NCI-H2196 treated with DMSO at 0.1 percent for 48 hours (cell line): ENCODE data around the gene NBPF1.
"Not testable (repeated sequence)": the region's sequence is repeated elsewhere in the genome, so short reads cannot be mapped to it uniquely, and the experiment has no call there.

ENCODE experiments used
- DNase-seq: peaks from one replicate; lab custom pipeline; 2025; ENCODE audit not compliant: unreplicated experiment; lab: John Stamatoyannopoulos, UW

Gene NBPF1

DNA sequence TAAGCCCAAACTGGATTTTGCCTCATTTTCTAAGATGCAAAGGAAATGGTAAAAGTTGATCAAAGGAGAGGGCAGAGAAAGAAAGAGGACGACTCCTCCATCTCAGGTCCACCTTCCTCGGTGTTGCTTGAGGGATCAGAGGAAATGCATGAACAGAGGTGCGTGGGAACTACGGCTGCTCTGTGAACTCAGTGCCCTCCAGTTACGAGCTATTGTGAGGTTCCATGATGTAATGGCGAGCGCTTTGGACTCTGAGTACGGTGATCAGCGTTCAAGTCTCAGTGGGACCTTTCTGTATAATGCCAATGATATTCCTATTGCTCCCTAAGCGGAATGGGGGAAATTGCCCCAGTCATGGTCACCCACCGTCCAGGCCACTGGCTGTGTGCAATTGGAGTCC lies 60.1 kb downstream of the NBPF1 start:
- DNase-seq = not testable (repeated sequence)

DNA sequence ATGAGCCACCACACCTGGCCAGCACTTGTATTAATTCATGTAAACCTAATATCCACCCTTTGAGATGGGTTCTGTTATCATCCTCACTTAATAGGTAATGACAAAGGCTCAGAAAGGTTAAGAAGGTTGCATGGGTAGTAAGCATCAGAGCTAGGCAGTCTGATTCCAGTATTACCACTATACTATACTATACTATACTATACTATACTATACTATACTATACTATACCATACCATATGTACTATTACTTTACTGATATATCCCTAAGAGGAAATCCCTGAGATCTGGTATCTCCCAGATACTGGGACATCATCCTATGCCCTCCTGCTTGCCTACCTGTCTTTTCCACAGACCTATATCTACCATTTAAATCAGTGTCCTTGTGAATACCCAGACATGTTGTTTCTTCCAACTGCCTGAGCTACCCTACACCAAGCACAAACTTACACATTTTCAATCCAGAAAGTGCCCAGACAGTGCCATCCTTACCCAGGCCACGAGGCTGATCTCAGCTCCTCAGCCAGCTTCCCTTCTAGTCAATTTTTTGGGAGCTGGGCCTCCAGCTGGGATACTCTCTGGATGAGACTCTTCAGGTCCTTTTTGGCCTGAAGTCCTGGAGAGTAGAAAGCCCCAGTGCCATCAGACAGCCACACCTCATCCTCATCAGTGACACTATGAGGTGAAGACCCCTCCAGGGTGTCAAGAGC lies 63.0 kb downstream of the NBPF1 start:
- not testable (repeated sequence) for DNase-seq

DNA sequence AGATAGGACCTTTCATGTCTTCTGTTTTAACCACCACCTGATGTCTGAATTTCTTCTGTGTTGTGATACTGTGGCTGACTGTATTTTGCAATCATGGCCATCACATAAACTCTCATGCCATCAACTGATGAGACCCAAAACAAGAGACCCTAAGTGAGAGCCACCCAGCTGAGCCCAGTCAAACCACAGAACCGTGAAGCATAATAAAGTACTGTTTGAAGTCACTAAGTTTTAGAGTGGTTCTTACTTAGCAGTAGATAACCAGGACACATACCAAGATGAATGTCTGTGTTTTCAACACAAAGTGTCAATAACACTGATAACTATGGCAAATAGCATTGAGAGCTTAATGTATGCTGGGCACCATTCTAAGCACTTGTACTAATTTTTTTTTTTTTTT lies 63.8 kb downstream of the NBPF1 start:
- not testable (repeated sequence) for DNase-seq

DNA sequence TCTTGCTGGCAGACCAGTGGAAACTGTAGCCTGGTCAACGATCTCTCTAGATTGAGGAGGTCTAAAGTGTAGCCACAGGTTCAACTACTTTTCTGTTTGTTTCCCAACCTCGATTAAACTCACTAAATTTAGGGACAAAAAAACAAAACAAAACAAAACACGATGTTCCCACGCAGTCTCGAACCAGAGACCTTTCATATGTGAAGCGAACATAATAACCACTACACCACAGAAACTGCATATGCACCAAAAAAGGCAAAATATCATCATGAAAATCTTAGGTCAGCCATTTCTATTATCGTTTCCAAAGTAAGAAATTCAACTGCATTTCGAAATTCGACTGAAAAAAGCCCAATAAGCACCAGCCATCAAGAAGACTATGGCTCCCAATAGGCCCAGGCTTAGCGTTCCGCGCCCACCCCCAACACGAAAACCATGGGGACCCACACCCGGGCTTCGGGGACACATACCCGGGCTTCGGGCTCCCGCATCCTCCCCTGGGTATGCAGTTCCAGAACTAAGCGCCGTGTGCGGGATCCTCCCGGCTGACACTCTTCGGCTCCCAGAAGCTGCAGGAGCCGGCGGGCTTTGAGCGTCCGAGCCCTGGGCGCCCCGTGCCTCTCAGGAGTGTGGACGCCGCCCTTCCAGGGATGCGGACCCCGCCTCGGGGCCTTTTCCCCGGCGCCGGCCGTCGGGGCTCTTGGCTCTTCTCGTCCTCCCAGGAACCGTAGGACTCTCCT lies 65.7 kb downstream of the NBPF1 start:
- DNase-seq = not testable (repeated sequence)

DNA sequence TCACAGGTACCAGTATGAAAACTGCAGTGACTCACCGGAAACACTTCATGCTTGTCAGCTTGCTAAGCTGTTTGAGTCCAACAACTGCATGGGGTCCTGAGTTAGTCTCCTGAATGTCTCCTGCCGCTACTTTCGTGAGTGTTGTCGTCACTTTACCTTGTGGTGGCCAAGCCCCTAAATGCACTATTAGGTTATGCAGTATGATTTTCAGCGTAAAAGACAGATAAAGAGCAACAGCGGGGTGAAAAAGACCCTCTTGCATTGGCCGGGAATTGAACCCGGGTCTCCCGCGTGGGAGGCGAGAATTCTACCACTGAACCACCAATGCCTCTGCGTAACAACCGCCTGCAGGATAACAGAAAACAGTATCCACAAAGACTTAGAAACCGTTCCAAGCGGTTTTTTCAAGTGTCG lies 67.7 kb downstream of the NBPF1 start:
- not testable (repeated sequence) for DNase-seq

DNA sequence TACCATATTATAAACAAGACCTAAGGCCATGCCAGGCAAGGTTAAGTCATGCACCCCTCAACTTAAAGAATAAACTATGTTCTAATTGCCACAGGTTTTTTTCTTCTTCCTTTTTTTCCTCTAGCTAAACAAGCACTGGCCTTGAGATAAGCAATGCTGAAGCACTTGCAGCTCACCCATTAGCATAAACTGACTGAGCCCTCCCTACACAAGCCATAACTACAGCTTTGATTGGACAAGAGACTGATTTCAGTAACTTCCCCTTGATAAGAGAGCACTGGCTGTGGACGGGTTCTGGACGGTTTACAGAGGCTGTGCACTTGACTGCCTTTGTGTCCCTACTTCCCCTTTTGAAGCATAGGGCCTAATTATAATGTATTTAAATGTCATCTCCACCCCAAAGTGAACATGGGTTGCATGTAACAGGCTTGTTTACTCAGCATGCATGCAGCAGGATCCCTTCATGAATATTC lies 72.9 kb downstream of the NBPF1 start:
- DNase-seq = not testable (repeated sequence)

DNA sequence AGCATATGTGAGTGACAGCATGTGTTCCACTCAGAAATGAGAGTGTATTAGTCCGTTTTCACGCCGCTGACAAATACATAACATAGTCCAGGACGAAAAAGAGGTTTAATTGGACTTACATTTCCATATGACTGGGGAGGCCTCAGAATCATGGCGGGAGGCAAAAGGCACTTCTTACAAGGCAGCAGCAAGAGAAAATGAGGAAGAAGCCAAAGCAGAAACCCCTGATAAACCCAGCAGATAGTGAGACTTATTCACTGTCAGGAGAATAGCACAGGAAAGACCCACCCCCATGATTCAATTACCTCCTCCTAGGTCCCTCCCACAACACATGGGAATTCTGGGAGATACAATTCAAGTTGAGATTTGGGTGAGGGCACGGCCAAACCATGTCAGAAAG lies 75.8 kb downstream of the NBPF1 start:
- not testable (repeated sequence) for DNase-seq

DNA sequence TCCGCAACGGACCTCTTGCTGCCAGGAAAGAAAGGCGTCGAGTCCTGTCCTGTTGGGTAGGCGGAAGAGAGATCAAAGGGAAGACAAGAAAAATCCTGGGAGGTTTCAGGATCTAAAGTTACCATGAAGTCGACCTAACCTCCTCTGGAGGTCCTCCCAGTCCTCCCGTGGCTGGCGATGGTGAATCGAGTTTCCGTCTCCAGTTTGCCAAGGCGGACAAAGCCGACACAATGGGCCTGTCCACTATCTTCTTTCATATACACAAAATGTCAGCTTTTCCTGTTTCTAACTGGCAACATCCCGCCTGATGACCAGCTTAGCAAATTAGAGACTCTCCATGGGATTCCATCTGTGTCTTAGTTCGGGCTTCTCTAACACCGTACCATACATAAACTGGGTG lies 76.6 kb downstream of the NBPF1 start:
- DNase-seq = not testable (repeated sequence)

DNA sequence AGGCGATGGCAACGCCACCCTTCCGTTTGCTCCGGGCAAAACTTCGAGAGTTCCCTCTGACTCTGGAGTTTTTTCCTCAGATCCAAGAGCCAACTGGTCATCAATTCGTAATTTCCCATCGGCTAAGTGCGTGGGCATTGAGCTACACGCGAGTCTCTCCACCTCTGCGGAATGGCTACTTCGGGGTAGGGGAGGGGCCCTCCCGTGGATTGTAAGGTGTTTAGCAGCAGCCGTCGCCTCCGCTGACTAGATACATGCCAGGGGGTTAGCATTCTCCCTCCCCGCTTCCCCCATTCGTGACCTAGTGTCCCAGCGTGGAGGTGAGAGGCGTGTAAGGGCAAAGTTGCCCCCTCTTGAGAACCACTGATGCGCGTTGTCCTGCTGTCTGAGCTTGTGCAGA lies 77.5 kb downstream of the NBPF1 start:
- DNase-seq = not testable (repeated sequence)

DNA sequence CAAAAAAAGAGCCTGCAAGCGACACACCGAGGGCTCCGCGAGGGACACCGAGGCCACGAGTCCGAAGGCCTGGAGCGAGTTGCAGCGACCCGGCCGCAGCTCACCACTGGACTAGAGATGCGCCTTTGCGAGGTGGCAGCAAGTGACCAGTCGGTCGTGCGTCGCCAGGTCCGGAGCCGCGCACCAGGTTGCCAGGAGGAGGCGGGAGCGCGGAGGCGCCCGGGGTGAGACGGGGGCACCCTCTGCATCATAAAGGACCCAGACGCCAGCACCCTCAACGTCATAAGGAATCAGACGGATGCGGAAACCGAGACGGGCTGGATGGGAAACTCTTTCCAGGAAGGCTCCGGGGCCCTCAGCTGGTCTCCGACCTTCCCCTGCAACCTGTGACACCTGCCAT lies 77.9 kb downstream of the NBPF1 start:
- DNase-seq = not testable (repeated sequence)

DNA sequence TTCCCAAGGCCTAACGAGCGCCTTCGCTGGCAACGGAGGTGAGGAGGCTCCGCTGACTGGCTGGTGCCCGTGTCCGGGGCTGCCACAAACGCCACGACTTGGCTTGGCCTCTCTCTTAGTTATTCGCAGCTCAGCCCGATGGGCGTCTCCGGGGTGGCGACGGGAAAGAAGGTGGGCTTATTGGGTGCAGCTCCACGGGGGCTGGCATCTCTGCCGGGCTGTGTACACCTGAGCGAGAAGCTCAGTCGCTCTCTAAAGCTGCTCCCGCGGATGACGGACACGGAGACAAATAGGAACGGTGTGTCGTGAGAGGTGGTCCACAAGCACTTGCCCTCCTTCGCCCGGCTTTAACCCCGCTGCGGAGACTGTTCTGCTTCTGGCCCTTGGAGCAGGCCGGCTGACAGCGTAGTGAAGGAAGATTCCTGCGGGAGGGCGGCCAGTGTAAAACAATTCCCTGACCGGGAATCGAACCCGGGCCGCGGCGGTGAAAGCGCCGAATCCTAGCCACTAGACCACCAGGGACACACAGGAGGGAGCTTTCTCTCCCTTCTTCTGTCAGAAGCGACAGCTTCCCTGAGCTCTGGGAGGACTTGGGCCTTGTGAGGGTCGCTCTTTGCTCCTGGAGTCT lies 78.4 kb downstream of the NBPF1 start:
- DNase-seq = not testable (repeated sequence)

DNA sequence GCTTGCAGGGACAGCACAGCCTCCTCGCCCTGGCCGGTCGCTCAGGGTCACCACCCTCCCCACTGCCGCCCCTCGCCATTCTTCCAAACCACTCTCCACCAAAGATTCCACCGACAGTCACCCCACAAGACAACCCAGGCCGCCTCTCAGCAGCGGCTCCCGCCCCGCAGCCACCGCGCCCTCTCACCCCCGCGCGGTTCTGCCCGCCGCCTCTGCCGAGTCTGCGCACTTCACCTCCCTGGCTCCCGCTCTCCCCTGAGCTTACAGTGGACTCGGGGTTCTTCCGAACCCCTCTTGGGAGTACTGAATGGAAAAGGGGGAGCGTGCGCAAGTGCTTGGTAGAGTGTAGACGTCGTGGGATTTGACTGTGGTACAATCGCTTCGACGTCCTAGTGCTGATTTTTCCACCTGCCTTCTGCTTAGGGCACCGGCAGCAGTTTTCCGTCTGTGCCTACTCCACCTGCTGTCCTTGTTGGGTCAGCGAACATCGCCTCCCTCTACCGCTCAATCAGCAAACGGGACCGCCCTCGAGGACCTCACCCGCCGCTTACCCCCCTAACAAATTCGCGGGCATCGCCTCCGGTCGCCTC lies 79.0 kb downstream of the NBPF1 start:
- not testable (repeated sequence) for DNase-seq

DNA sequence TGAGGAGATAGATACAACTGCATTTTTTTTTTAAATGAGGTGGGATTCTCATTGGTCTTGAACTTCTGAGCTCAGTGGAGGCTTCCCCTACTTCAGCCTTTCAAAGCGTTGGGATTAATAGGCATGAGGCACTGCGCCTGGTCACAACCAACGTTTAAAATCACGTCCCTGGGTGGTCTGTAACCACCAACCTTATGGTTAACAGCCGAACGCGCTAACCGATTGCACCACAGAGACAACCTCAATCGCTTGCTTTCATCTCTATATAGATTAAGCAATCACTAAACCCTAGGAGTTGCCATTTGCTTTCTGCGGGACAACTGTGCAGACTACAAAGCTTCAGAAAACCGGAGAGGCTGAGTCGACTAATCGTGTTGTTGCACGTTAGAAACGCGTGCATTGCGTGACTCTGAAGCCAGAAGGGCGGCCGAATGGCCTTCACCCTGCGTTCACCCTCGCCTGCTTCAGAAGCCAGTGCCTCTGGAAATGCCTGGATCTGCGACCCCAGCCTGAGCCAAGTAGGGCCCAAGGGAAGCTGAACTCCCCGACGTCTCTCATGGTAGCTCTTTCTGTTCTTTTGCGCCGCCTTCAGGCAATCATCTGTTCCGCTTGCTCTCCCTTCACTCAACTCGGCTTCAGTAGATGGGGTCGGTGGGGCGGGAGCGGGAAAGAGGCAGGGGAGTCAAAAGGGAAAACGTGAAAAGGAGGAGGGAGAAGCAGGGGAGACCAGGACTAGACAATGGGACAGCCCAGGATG lies 81.0 kb downstream of the NBPF1 start:
- DNase-seq = not testable (repeated sequence)

DNA sequence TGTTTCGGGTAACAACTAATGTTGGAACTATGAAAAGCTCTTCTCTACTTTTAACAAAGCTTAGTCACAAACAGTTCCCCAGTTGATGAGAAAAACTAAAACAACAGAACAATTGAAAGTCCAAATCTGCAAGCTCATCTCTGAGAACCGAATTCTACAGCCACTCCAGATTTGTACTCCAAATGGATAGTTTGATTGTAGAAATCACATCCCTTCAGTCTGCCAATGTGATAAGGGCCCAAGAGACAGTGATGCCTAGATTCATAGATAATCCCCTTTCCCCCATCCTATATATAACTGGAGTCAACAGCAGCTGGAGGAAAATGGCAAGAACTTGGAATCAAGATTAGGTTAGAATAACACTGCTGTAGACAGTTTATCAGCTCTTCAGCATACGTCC lies 85.0 kb downstream of the NBPF1 start:
- not testable (repeated sequence) for DNase-seq

DNA sequence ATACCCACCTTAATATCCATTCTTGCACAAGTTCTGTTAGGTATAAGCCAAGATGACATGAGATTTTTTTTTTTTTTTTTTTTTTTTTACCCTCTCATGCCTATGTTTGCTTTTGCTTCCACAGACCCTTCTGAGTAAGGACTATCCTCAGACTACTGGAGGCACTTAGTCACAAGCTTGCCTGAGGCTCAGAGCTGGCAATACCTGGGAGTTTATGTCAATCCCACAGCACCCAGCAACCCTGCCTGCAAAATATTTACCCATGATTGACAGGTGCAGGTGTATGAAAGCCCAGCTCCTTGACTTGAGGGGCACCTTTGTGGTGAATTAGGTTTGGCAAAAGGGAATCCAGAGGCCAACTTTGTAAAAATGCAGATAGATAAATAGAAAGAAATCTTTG lies 87.6 kb downstream of the NBPF1 start:
- not testable (repeated sequence) for DNase-seq

DNA sequence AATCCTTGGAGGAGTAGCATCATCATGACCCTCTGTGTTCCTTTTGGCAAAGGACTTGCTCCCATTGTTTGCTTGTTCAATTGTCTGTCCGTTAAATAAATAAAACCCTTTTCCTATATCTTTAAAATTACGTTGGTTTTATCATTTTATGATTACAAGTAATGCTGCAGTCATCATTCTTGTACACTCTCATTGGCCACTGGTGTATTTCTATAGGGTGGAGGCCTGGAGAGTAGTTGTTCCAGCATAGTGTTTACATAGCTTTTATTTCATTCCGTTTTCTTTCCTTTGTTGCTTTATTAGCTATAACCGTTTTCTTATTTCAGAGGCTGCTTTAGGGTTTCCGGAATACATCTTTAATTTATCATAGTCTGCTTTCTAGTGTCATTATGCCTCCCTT lies 91.7 kb downstream of the NBPF1 start:
- not testable (repeated sequence) for DNase-seq

DNA sequence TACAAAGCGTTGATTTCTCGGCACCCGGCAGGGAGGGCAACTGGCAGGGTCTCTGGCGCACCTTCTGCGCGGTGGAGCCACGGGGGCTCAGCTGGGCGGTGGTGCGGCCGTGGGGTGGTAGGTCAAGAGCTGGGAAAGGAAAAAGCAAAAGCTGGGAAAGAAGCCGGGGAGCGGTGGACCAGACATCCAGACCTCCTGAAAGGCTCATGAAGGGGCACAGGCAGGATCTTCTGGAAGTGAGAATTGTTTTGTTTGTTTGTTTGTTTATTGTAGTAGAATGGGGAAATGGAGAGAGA lies 92.1 kb downstream of the NBPF1 start:
- no peak for DNase-seq

DNA sequence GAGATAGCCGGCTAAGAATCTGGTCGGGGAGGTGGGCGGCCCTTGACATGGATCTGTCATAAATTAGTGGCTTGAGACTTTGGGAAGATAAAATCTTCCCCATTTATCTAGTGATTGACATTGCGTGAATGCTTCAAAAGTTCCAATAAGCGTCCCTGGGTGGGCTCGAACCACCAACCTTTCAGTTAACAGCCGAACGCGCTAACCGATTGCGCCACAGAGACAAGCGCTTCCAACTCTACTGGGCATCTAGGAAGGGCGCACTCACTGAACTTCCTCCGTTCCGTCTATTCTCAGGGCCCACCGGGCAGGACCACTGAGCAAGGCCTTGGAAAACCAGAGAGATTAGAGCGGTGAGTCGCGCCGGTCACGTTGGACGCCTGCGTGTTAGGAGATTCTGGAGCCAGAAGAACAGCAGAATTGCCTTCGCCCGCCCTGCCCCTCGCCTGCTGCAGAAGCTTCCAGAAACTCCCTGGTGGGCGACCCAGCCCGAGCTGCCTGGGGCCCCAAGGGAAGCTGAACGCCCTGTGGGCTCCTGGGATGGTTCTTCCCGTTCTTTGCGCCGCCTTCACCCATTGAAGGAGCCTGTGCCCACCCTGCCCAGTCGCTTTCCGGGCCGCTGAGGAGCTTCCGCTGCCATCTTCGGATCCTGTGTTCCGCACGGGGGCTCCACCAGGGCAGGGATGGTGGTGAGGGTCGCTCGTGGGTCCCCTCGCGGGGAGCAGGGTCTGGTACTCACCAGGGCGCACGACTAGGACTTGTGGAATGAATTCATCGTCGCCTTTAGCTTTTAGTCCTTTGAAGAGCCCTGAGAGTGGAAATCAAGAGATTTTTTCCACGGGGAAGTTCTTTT lies 92.7 kb downstream of the NBPF1 start:
- not testable (repeated sequence) for DNase-seq

DNA sequence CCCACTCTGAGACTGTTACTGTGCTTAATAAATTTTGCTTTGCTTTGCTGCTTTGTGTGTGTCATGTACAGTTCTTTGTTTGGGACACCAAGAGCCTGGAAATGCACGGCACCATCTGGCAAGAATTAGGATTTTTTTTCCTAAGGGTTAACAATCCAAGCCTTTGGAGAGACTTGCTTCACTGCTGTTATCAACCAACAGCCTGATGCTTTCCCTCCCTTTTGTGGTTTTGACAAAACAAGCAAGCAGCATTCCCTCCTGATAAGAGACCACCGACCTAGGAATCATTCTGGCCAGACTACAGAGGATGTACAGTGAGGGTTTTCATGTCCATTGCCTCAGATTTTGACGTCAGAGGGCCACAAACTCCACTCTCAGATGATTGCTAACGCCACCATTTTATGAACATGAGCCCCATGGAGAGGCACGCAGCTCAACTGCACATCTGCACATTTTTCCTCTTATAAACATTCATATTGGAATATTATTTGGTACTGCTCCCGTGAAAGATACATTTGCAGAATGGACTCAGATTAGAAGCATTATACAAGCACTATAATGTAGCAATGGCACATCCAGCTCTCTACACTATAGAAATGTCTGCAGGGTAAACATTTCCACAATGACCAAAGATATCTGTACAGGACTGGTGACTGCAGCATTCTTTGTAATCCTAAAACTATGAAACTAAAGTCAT lies 94.0 kb downstream of the NBPF1 start:
- DNase-seq = not testable (repeated sequence)
